ENCODE data around the gene P2RX4.

- TF ChIP-seq CTCF (IDR thresholded peaks at IDR 0.05; ENCODE audit: low read depth, low read length, missing input control) (no peak), FOXA1 (IDR thresholded peaks at IDR 0.05) (no peak), RXRA (IDR thresholded peaks at IDR 0.05) (no peak), GABPA (IDR thresholded peaks at IDR 0.05 in 1 of 2, conservative IDR thresholded peaks at IDR 0.05 in 1 of 2) (no peak), RAD21 (IDR thresholded peaks at IDR 0.05) (no peak), MAX (IDR thresholded peaks at IDR 0.05) (no peak), ZBTB33 (IDR thresholded peaks at IDR 0.05) (no peak)
Measured at GRCh38 chr12:121172145-121172544, 37.8 kb upstream of the P2RX4 start.

All from liver (tissue), 3 donors.